ENCODE results near the gene MTOR. TPM values are rescaled to one million over a fixed set of nuclear protein-coding genes. Genes with fewer than 3 reads are reported as not detected.

The MTOR gene
- total RNA-seq, 1 donor from 2014 or later: 67.2 TPM

GRCh38 chr1:11116318-11116717 lies 146.0 kb downstream of the MTOR start:
- no peak for TF ChIP-seq CTCF (conservative IDR thresholded peaks at IDR 0.05)
- DNase-seq (ENCODE audit: low read depth, low spot score): no peak
- no peaks in the 10 kb centered on the region for H3K4me1 Mint-ChIP-seq
- H3K36me3 Mint-ChIP-seq (ENCODE audit: low read depth): peaks cover 6% of the 10 kb centered on the region
- no peaks in the 10 kb centered on the region for H3K27me3 Mint-ChIP-seq (ENCODE audit: low read depth)
- no peaks in the 10 kb centered on the region for H3K9me3 Mint-ChIP-seq
- H3K4me3 Mint-ChIP-seq: no peak overlapping the region
- H3K27ac Mint-ChIP-seq (ENCODE audit: unreplicated experiment): no peak overlapping the region

GRCh38 chr1:11114966-11115365 lies 147.4 kb downstream of the MTOR start:
- no peak for DNase-seq (ENCODE audit: low read depth, low spot score)
- H3K9me3 Mint-ChIP-seq: no peaks in the 10 kb centered on the region
- H3K4me3 Mint-ChIP-seq: no peak overlapping the region
- H3K27me3 Mint-ChIP-seq (ENCODE audit: low read depth): no peaks in the 10 kb centered on the region
- peak overlapping the region; percentile 8 for H3K27ac Mint-ChIP-seq (ENCODE audit: unreplicated experiment)
- no peak for TF ChIP-seq CTCF (conservative IDR thresholded peaks at IDR 0.05)
- H3K4me1 Mint-ChIP-seq: no peaks in the 10 kb centered on the region
- H3K36me3 Mint-ChIP-seq (ENCODE audit: low read depth): peaks cover 6% of the 10 kb centered on the region

- peak overlapping the region; percentile 10 for H3K4me3 Mint-ChIP-seq
- DNase-seq (ENCODE audit: low read depth, low spot score): peak; percentile 3
- TF ChIP-seq CTCF (conservative IDR thresholded peaks at IDR 0.05): no peak
- H3K27me3 Mint-ChIP-seq (ENCODE audit: low read depth): no peaks in the 10 kb centered on the region
- H3K4me1 Mint-ChIP-seq: peaks cover 18% of the 10 kb centered on the region
- H3K9me3 Mint-ChIP-seq: no peaks in the 10 kb centered on the region
- H3K36me3 Mint-ChIP-seq (ENCODE audit: low read depth): peaks cover 9% of the 10 kb centered on the region
- peak overlapping the region; percentile 91 for H3K27ac Mint-ChIP-seq (ENCODE audit: unreplicated experiment)
Observed at GRCh38 chr1:11109047-11109760, 153.1 kb downstream of the MTOR start.

GRCh38 chr1:11107599-11107998 lies 154.8 kb downstream of the MTOR start:
- no peak for DNase-seq (ENCODE audit: low read depth, low spot score)
- Mint-ChIP-seq H3K4me1 (peaks cover 18% of the 10 kb centered on the region), H3K27me3 (ENCODE audit: low read depth) (no peaks in the 10 kb centered on the region), H3K27ac (ENCODE audit: unreplicated experiment) (no peak overlapping the region), H3K4me3 (no peak overlapping the region), H3K36me3 (ENCODE audit: low read depth) (peaks cover 8% of the 10 kb centered on the region), H3K9me3 (no peaks in the 10 kb centered on the region)
- no peak for TF ChIP-seq CTCF (conservative IDR thresholded peaks at IDR 0.05)

- no peaks in the 10 kb centered on the region for H3K27me3 Mint-ChIP-seq (ENCODE audit: low read depth)
- no peak for TF ChIP-seq CTCF (conservative IDR thresholded peaks at IDR 0.05)
- DNase-seq (ENCODE audit: low read depth, low spot score): no peak
- H3K4me3 Mint-ChIP-seq: no peak overlapping the region
- peaks cover 8% of the 10 kb centered on the region for H3K36me3 Mint-ChIP-seq (ENCODE audit: low read depth)
- H3K4me1 Mint-ChIP-seq: peaks cover 23% of the 10 kb centered on the region
- H3K27ac Mint-ChIP-seq (ENCODE audit: unreplicated experiment): peak overlapping the region; percentile 69
- no peaks in the 10 kb centered on the region for H3K9me3 Mint-ChIP-seq
Observed at GRCh38 chr1:11105586-11105985, 156.8 kb downstream of the MTOR start.
